Upper lobe of left lung (tissue), 4 donors: ENCODE data around the gene SIK2.

Experiments used
- CTCF ChIP-seq, 6 experiments: fragments of 450-650 bp in 4 of 6; fragments of 200-600 bp in 2 of 6; sonication (generic) in 2 of 6; IDR thresholded peaks; one replicate each; pipeline ENCODE4 v1.5.1; 2016 to 2019; ENCODE audit warnings: antibody characterized with exemption in 6 of 6
- EP300 ChIP-seq, 4 donors: sonication (generic); formaldehyde crosslinking; IDR thresholded peaks; one replicate each; pipeline ENCODE4 v1.5.1; 2017; ENCODE audit warnings: antibody characterized with exemption in 4 of 4, control low read depth in 2 of 4
- POLR2A ChIP-seq, 4 donors: fragments of 450-650 bp; IDR thresholded peaks; one replicate each; pipeline ENCODE4 v1.5.1; 2016 to 2017; ENCODE audit warnings: antibody characterized with exemption in 4 of 4, mild to moderate bottlenecking in 2 of 4
- POLR2AphosphoS5 ChIP-seq, 2 donors: sonication (generic); formaldehyde crosslinking; IDR thresholded peaks; one replicate each; pipeline ENCODE4 v1.5.1; 2017; ENCODE audit warnings: antibody characterized with exemption in 2 of 2

GRCh38 chr11:111606986-111607385 is 4.7 kb downstream of the SIK2 start:
- TF ChIP-seq CTCF (IDR thresholded peaks at IDR 0.05), result no peak
- no peak for TF ChIP-seq POLR2AphosphoS5 (IDR thresholded peaks at IDR 0.05)
- TF ChIP-seq POLR2A (IDR thresholded peaks at IDR 0.05), result no peak
- TF ChIP-seq EP300 (IDR thresholded peaks at IDR 0.05), result no peak
